Astrocyte (in vitro differentiated cells and primary cell): Measurements from ENCODE around the gene GRIN3B. TPM values are rescaled to one million over a fixed set of nuclear protein-coding genes. Genes with fewer than 3 reads are reported as not detected.
A peak's percentile ranks its signal among the peaks of the same experiment; 100 is the strongest.

Experiments
- DNase-seq: peaks from one replicate; pipeline ENCODE4 v3.0.0-alpha.2; 2010; ENCODE audit warnings: low read depth
- FAIRE-seq: peaks from 2 replicates; lab custom pipeline; 2011; peaks lifted over from hg19 to GRCh38; lab: Jason Lieb, UNC
- H2AFZ ChIP-seq: 2 replicates; pipeline ENCODE4 v1.6.0; 2012; ENCODE audit warnings: low read depth, low read length, inconsistent platforms
- H3K27ac ChIP-seq: 2 replicates; pipeline ENCODE4 v1.5.1; 2011; ENCODE audit warnings: low read depth, low read length, inconsistent platforms
- H3K27me3 ChIP-seq: 2 replicates; pipeline ENCODE4 v1.6.0; 2011; ENCODE audit warnings: low read length, inconsistent platforms; ENCODE audit not compliant: insufficient read depth
- H3K36me3 ChIP-seq: 2 replicates; pipeline ENCODE4 v1.5.1; 2011; ENCODE audit warnings: low read length, inconsistent platforms; ENCODE audit not compliant: insufficient read depth
- H3K4me1 ChIP-seq: 2 replicates; pipeline ENCODE4 v1.5.1; 2011; ENCODE audit warnings: low read length, inconsistent platforms; ENCODE audit not compliant: insufficient read depth
- H3K4me2 ChIP-seq: 2 replicates; pipeline ENCODE4 v1.6.0; 2012; ENCODE audit warnings: low read length, inconsistent platforms
- H3K4me3 ChIP-seq: 2 replicates; pipeline ENCODE4 v1.5.1; 2011; ENCODE audit warnings: low read depth, mild to moderate bottlenecking, low read length, inconsistent platforms; ENCODE audit not compliant: insufficient read depth
- H3K79me2 ChIP-seq: 2 replicates; pipeline ENCODE4 v1.6.0; 2012; ENCODE audit warnings: mild to moderate bottlenecking, low read length, inconsistent platforms; ENCODE audit not compliant: insufficient read depth
- H3K9ac ChIP-seq: 2 replicates; pipeline ENCODE4 v1.6.0; 2012; ENCODE audit warnings: mild to moderate bottlenecking, low read length, inconsistent platforms
- H3K9me3 ChIP-seq: 2 replicates; pipeline ENCODE4 v1.5.1; 2012; ENCODE audit warnings: low read depth, mild to moderate bottlenecking, low read length, inconsistent platforms; ENCODE audit not compliant: insufficient read depth
- H4K20me1 ChIP-seq: 2 replicates; pipeline ENCODE4 v1.6.0; 2012; ENCODE audit warnings: low read length, inconsistent platforms; ENCODE audit not compliant: insufficient read depth
- H3K27ac Mint-ChIP-seq: one replicate; pipeline ENCODE4 v1.8.0; 2021; ENCODE audit warnings: mild to moderate bottlenecking, mixed read lengths; ENCODE audit not compliant: unreplicated experiment
- H3K27me3 Mint-ChIP-seq: one replicate; pipeline ENCODE4 v1.8.0; 2021; ENCODE audit warnings: low read depth, mixed read lengths; ENCODE audit not compliant: unreplicated experiment
- H3K36me3 Mint-ChIP-seq: one replicate; pipeline ENCODE4 v1.8.0; 2021; ENCODE audit warnings: low read depth, mixed read lengths; ENCODE audit not compliant: unreplicated experiment
- H3K4me1 Mint-ChIP-seq: one replicate; pipeline ENCODE4 v1.8.0; 2021; ENCODE audit warnings: low read depth, mixed read lengths; ENCODE audit not compliant: unreplicated experiment
- H3K4me3 Mint-ChIP-seq: one replicate; pipeline ENCODE4 v1.8.0; 2021; ENCODE audit warnings: mild to moderate bottlenecking, moderate library complexity, mixed read lengths; ENCODE audit not compliant: unreplicated experiment
- H3K9me3 Mint-ChIP-seq: one replicate; pipeline ENCODE4 v1.8.0; 2021; ENCODE audit warnings: mild to moderate bottlenecking, mixed read lengths; ENCODE audit not compliant: unreplicated experiment
- CTCF ChIP-seq: IDR thresholded peaks from 2 replicates; pipeline ENCODE4 v1.5.1; 2011; ENCODE audit warnings: low read depth, mild to moderate bottlenecking, inconsistent platforms, low read length, moderate library complexity; ENCODE audit not compliant: insufficient read depth
- EZH2 ChIP-seq: IDR thresholded peaks from 2 replicates; pipeline ENCODE4 v1.6.1; 2012; ENCODE audit warnings: mild to moderate bottlenecking, low read length, inconsistent platforms; ENCODE audit not compliant: insufficient read depth
- total RNA-seq: library from RNA; stranded (reverse); gene quantifications from 2 replicates; pipeline ENCODE4 v1.2.1, GENCODE V29; 2021

The GRIN3B gene
- total RNA-seq, 1 donor from 2014 or later = 2.7 TPM

DNA sequence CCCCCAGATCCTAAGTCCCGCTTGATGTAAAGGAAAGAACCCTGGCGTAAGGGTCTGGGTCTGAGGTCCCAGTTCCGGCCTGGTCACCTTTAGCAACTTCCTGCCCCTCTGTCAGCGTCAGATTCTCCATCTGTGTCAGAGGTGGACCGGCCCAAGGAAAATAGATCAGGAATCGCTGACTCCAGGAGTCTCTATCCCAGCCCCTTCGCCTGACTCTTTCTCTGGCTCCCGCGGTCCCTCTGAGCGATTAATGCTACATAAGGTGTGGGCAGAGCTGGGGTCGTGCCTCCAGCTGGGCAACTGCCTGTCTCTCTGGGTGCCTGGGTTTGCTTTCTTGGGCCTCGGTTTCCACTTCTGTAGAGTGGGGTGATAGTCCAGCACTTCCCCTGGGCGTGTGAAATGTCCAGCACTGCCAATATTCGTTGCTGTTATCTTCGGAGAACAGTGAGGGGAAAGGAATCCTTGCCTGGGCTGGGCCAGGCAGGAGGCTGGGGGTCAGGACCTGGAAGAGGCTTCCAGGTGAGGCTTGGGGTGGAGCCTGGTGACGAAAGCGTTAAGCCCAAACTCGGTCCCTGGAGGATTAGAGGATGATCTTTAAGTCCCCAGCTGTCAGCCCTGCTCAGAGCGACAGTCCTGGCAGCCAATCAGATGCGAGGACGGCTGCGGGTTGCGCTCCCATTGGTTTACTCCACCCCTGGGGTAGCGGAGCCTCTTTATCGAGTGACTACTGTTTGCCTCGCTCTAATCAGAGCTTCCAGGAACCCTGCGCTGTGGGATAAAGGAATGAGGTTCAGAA lies 40.5 kb downstream of the GRIN3B start:
- peaks cover 42% of the 10 kb centered on the region for H4K20me1 ChIP-seq
- Mint-ChIP-seq H3K4me1 (peaks cover 21% of the 10 kb centered on the region), H3K27ac (peak overlapping the region; percentile 66), H3K27me3 (no peaks in the 10 kb centered on the region), H3K4me3 (peak overlapping the region; percentile 82), H3K9me3 (no peaks in the 10 kb centered on the region), H3K36me3 (peaks cover 17% of the 10 kb centered on the region)
- H3K4me1 ChIP-seq = peaks cover 33% of the 10 kb centered on the region
- peak overlapping the region; percentile 36 for H3K9ac ChIP-seq
- H3K4me3 ChIP-seq = peak overlapping the region; percentile 42
- TF ChIP-seq CTCF = no peak
- no peak for TF ChIP-seq EZH2
- DNase-seq (peak; percentile 95), FAIRE-seq (peak; percentile 59)
- H3K36me3 ChIP-seq = peaks cover 17% of the 10 kb centered on the region
- H3K9me3 ChIP-seq = no peaks in the 10 kb centered on the region
- no peak overlapping the region for H3K27ac ChIP-seq
- no peaks in the 10 kb centered on the region for H3K27me3 ChIP-seq
- peak overlapping the region; percentile 87 for H3K4me2 ChIP-seq
- peaks cover 4% of the 10 kb centered on the region for H3K79me2 ChIP-seq
- no peak overlapping the region for H2AFZ ChIP-seq

DNA sequence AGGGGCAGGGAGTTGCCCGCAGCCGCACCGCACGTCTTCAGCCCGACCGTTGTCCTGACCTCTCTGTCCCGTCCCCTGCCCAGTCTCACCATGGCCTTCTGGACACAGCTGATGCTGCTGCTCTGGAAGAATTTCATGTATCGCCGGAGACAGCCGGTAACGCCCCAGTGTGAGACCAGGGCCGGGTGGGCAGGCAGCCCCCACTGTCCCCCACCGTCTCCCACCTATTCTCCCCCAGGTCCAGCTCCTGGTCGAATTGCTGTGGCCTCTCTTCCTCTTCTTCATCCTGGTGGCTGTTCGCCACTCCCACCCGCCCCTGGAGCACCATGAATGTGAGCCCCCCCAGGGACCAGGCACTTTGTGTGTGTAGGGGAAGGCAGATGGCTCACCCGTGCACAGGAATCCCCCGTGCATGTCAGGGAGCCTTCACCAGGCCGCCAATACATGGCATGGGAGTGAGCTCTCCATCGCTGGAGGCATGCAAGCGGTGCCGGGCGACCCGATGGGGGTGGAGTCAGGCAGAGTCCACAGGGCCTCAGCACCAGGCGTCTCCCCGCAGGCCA lies 41.1 kb downstream of the GRIN3B start:
- no peaks in the 10 kb centered on the region for H3K27me3 Mint-ChIP-seq
- Histone ChIP-seq H3K27me3 (no peaks in the 10 kb centered on the region), H2AFZ (no peak overlapping the region), H3K4me1 (peaks cover 33% of the 10 kb centered on the region), H3K4me3 (no peak overlapping the region), H3K36me3 (peaks cover 14% of the 10 kb centered on the region), H4K20me1 (peaks cover 36% of the 10 kb centered on the region), H3K79me2 (no peaks in the 10 kb centered on the region), H3K4me2 (peak overlapping the region; percentile 87), H3K9me3 (no peaks in the 10 kb centered on the region), H3K9ac (no peak overlapping the region), H3K27ac (no peak overlapping the region)
- peak overlapping the region; percentile 66 for H3K27ac Mint-ChIP-seq
- peaks cover 15% of the 10 kb centered on the region for H3K36me3 Mint-ChIP-seq
- TF ChIP-seq CTCF (no peak), EZH2 (no peak)
- peak overlapping the region; percentile 82 for H3K4me3 Mint-ChIP-seq
- no peaks in the 10 kb centered on the region for H3K9me3 Mint-ChIP-seq
- peaks cover 21% of the 10 kb centered on the region for H3K4me1 Mint-ChIP-seq
- DNase-seq = no peak
- FAIRE-seq = no peak
